TTC549 (cell line): ENCODE measurements around the gene RIC8A.
"Not testable (repeated sequence)": the region's sequence is repeated elsewhere in the genome, so short reads cannot be mapped to it uniquely, and the experiment has no call there.

Source experiments
- FAIRE-seq: peaks from 2 replicates; lab custom pipeline; 2012; peaks lifted over from hg19 to GRCh38; lab: Jason Lieb, UNC

Gene RIC8A

DNA sequence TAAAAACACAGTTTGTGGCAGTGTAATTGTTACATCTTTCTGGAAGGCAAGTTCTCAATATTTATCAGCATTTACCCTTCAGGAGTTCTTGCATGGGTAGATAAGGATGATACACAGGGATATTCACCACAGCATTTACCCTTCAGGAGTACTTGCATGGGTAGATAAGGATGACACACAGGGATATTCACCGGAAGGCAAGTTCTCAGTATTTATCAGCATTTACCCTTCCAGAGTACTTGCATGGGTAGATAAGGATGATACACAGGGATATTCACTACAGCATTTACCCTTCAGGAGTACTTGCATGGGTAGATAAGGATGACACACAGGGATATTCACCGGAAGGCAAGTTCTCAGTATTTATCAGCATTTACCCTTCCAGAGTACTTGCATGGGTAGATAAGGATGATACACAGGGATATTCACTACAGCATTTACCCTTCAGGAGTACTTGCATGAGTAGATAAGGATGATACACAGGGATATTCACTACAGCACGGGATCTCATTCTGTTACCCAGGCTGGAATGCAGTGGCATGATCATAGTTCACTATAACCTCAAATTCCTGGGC is 13.2 kb downstream of the RIC8A start:
- FAIRE-seq, result not testable (repeated sequence)

DNA sequence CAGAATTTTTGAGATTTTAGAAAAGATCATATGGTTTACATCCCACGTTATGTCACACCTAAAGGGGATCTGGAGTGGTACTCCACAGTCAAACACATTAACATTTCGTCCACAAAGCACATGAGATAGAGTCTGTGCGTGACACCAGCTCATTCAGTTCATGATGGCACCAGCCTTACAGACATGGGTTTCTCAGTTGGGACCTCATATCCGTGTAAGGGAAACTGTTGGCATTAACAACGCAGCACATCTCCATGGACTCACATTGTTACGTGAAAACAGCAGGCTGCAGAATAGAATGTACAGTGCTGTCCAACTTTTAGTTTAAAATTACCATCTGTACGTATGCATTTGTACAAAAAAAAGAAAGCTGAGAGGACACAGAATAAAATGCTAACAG is 14.0 kb downstream of the RIC8A start:
- FAIRE-seq, result no peak

DNA sequence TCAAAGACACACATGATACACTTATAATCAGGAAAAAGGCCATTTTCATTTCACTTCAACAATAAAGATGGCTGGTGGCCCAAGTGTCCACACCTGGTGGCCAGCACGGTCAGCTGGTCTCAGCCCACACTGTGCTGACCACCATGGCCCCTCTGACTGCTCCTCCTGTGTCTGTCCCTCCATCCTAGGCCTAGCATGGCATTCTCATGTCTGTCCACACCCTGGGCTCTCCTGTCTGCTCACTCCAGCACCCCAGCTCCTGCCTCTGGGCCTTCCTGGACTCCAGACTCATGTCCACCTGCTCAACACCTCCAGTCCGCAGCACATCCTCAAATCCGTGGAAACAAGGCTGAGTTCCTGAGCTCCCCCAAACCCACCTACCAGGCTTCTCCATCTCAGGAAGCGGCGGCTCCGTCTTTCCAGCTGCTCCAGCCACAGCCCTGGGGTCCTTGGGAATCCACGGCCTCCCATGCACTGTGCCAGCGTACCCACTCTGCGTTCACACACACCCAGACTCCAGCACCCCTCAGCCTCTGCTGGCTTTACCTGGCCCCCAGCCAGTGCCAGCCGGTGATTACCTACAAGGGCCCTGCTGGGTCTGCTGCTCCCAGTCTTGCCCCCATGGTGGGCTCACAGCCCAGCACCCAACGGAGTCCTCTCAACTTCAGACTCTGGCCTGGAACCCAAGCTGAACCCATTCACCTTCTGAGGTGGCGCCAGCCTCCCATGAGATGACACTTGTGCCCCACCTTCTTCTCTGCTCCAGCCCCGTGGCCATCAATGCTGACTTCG is 14.7 kb downstream of the RIC8A start:
- FAIRE-seq, result no peak

DNA sequence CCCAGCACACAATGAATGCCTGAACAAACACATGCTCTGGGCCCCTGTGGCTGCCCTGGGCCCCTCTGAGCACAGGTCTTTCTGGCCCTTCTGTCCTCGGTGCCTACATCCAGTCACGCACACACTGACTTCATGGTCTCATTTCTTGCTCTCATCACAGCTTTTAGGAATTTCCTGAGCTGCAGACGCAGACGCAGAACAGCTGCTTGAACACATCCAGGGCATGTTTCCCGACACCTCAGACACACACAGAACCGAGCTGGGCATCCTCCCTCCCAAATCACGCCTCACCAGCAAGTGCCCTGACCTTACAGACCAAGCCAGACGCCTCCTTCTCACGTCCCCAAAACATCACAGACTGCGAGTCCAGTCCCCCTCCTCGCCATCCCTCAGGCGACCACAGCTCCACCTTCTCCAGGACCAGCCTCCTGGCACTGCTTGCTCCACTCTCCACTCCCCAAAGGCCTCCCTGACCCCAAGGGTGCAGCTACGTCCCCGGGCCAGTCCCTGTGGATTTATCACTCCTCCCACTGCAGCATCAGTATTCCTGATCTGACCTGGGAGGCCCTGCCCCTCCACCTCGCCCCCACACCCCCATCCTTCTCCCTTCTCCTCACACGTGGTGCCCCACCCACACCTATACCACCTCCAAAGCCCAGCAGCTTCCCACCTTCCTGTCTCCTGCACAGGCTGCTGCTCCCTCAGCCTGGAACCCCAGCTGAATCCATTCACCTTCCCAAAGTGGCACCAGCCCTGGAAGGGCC is 15.7 kb downstream of the RIC8A start:
- no peak for FAIRE-seq

DNA sequence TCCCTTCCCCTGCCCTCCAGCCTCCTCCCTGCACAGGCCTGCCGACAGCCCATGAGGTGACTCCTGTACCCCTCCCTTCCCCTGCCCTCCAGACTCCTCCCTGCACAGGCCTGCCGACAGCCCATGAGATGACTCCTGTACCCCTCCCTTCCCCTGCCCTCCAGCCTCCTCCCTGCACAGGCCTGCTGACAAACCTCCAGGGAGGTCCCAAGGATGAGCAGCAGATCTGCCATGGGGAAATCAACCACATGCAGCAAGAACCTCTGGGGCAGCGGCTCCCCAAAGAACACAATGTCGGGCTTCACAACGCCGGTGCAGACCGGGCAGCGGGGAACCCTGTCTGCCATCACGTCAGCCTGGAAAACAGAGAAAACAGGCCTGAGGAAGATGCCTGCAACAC is 16.4 kb downstream of the RIC8A start:
- FAIRE-seq, result no peak

DNA sequence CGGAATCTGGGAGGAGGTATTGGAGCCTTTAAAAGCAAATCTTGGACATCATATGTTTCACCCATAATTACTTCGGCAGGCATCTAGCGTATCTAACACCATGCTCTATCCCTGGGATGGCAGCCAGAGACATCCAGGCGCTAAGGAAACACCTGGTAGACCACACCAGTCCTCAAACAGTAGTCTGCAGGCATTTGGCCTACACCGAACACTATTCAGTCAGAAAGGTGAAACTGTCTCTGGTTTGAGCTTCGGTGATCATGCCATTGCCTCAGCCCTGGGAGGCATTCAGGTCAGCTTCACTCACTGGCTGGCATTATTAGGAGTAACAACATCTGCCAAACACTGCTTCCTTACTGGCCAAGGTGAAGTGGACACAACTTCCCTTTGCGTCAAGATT is 16.9 kb downstream of the RIC8A start:
- FAIRE-seq, result no peak

DNA sequence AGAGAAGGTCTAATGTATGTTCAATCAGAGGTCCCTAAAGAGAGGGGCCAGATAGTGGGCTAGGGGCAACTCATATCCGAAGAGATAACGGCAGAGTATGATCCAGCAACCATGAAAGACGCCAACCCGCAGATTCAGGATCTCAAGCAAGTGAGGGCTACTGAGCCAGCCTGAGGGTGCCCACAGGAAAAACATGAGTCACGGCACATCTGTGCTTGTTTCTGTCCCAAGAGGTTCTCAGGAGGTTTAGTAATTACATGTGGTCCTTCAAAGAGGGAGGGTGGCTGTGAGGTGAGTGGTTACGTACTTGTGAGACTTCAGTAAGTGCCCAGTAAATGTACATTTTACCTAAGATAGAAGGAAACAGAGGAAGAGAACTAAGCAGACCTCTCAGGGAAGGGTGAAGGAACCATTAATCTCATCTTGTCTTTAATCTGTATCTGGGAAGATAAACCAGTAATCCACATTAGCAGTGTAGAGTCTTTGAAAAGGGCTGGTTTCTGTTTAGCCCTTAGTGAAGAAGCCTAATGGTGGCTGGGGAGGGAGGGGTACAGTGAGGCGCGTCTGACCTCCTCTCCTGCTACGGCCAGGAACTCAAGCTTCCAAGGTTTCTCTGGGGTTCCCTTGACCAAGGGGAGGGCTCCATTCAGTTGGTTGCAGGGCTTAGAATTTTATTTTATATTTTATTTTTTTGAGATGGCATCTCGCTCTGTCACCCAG is 18.4 kb downstream of the RIC8A start:
- no peak for FAIRE-seq

DNA sequence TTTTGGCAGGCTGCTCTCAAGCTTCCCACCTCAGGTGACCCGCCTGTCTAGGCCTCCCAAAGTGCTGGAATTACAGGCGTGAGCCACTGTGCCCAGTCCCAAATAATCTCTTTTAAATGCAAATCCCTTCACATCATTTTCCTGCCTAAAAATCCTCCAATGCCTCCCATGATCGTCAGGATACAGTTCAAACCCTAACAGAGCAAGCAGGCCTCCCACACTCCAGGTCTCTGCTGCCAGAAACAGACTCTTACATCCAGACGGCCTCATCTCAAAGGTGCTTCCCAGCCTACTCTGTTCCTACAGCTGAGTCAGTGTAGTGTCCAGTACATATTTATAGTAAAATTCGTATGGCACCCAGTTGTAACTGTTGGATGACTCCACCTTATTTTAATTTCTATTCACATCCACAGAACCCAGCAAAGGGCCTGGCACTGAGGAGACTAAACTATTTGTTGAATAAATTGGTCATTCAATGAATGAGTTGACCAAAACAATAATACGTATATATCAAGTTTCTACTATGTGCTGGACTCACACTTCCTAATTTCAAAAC is 20.4 kb downstream of the RIC8A start:
- no peak for FAIRE-seq

DNA sequence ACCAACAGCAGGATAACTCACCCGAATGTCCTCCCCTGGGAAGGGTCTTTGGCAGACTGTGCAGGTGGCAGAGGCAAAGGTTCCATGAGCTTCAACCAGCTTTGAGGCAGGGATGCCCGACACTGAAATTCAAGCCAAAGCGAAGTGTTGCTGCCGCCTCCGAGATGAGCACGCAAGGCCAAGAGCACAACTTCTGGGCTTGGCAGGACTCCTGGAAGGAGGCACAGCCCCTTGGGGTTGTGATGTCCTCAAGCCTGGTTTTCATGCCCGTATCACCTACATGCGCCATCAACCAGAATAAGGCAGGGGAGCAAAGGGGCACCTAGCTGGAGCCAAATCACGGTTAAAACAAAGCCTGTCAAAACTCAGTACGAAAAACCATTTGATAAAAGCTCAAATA is 22.9 kb downstream of the RIC8A start:
- FAIRE-seq, result no peak

DNA sequence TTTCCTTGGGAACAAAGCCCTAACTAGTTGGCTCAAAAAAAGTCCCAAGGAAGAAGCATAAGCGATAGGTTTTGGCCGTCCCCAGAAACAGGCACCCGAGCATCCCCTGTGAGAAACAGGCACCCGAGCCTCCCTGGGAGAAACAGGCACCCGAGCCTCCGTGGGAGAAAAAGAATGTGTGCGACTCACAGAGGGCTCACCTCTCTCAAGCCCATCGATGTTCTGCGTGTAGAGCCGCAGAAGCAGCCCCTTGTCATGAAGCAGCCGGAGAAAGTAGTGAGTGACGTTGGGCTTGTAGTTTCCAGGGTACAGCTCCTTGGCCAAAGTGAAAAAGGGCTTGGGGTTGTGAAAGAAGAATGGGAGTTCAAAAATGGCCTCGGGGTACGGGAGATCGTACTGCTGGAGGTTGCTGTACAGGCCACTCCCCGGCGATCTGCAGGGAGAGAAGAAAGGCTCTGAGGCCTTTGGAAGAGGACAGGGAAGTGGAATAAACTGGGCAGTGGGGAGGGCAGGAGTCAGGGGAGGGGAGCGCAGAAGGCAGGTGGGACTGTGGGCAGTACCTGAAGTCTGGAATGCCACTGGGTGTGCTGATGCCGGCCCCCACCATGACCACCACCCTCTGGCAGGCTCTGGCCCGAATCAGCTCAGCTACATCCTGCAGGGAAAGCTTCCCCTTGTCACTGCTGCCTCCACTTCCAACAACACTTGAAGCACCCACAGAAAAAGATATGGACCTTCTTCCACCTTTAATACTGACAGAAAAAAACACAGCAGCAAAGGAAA is 25.5 kb downstream of the RIC8A start:
- FAIRE-seq, result no peak

DNA sequence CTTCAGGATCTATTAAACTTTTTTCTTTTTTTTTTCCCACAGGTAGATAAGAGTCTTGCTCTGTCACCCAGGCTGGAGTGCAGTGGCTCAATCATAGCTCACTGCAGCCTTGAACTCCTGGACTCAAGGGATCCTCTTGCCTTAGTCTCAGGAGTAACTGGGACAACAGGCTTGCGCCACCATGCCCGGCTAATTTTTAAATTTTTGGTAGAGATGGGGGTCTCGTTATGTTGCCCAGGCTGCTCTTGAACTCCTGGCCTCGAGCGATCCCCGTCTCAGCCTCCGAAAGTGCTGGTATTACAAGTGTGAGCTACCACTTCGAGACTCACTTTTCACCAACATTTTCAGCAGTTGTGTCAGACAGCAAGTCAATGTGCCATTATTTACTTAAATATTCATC is 27.7 kb downstream of the RIC8A start:
- FAIRE-seq, result no peak

DNA sequence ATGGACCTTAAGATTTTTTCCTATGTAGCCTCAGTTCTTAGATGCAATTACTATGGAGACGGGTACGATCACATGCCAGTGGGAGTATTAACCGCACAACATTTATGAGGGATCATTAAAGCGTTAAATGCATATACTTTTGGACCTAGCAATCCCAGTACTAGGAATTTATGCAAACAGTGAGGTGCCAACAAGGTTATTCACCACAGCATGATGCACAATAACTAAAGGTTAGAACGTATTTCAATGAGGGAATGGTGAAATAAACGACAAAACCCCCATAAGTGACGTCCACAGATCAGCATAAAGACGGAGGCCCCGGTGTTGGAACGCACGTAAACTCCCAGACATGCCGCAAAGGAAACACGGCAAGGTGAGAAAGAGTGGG is 28.1 kb downstream of the RIC8A start:
- FAIRE-seq, result no peak

DNA sequence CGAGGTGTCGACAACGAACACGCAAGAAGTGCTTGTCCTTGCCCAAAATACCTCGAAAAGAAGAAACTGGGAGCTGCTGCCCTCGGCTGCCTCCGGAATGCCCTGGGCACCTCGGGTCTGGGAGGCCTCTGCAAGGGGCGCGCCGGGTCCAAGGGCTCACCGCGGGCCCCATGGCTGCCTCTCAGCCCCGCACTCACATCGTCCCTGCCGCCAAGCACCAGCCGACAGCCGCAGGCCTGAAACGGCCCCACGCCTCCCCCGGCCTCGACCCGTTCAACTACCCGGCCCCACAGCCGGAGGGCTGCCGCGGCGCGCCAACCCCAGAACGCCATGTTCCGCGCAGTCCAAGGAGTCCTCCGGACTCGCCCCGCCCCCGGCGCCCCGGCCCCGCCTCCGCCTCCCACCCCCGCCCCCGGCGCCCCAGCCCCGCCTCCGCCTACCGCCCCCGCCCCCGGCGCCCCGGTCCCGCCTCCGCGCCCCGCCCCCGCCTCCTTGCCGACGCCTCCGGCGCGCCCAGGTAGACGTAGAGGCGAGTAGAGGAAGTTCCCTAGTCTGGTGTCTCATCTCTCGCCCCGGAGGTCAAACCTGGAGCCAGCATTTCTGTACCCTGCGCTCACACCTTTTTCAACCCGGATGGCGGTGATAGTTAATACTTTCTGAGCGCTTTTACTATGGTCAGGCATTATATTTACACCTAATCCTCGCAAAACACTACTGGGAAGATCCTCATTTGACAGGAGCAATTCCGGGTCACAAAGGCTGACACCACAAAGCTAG is 28.7 kb downstream of the RIC8A start, which contains the start of gene SIRT3:
SIRT3 (minus strand) TSS at position 346 of the 777 bp plus-strand sequence; CDS start at position 332, 14 bp downstream.
- no peak for FAIRE-seq

DNA sequence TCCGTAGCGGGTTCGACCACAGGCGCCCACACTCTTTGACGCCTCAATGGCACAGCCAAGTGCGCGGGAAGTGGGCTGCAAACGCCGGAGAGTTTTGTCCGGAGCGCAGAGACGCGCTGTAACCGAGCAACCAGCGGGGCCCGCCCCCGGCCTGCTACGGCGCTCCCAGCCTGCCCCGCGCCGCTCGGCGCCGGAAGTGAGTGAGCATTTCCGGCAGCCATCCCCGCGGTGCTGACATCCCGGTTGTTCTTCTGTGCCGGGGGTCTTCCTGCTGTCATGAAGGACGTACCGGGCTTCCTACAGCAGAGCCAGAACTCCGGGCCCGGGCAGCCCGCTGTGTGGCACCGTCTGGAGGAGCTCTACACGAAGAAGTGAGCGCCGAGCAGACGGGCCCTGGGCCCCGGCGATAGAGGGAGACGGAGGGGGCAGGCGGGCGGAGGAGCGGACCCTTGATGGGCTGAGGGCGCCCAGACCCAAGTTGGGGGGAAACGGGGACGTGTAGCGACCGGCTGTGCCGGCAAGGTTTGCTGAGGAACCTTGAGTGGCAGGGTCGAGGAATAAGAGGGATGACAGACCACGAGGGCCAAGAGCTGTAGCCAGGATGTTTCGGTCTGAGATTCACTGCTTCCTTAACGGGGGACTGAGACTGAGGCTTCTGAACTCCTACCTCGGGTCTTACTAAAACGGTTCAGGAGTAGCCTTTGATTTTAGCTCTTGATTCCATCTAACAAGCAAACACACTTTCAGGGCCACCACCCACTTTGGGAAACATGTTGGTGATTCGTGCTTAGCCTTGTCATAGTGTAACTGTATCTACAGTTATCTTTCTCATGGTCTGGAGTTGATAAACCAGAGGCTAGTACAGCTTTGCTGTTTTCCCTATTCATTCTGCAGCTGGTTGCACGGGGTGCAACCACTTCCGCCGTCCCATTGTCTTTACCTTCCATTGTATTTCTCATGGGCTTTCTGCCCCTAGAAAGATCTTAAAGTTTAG is 29.6 kb downstream of the RIC8A start, which contains the start of gene PSMD13:
PSMD13 (plus strand) TSS at position 203 of the 994 bp plus-strand sequence; CDS start at position 277, 74 bp downstream.
- no peak for FAIRE-seq

DNA sequence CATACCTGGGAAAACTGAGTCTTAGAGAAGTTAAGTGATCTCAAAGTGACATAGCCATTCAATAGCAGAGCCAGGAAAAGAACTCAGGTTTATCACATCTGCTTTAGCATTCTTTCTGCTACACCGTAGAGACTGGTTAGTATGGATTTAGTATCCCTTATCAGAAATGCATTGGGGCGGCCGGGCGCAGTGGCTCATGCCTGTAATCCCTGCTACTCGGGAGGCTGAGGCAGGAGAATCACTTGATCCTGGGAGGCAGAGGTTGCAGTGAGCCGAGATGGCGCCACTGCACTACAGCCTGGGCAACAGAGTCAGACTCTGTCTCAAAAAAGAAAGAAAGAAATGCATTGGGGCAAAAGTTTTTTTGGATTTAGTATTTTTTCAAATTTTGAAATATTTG is 30.8 kb downstream of the RIC8A start:
- not testable (repeated sequence) for FAIRE-seq

DNA sequence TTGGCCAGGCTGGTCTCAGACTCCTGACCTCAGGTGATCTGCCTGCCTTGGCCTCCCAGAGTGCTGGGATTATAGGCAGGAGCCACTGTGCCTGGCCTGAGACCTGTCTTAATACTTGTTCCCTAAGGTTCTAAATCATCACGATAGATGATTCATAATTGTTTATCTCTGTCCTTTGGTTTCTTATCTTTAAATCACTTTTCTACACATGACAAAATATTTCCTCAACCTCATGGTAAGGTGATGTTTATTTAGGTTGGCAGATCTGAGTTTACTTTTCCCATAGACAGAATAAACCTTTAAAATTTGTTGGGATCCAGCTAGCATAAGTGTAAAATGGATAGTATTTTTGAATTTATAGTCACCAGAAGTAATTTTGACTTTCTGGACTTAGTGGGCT is 32.8 kb downstream of the RIC8A start:
- FAIRE-seq, result no peak

DNA sequence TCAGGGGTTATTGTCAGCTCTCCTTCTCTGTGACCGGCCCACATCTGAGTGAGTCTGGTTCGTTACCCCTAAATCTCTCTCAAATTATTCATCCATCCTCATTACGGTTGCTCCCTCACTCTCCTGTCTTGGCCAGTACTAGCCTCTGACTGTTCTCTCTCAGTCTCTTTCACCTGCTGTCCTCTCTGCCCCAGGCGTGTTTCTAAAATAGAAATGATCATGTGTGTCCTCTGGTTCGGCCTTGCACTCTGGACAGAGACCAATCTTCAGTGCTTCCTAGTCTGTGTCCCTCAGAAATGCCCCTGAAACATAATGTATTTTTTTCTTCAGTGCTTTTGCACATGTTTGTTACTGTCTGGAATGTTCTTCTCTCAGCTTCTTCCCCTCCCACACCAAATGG is 34.1 kb downstream of the RIC8A start:
- no peak for FAIRE-seq

DNA sequence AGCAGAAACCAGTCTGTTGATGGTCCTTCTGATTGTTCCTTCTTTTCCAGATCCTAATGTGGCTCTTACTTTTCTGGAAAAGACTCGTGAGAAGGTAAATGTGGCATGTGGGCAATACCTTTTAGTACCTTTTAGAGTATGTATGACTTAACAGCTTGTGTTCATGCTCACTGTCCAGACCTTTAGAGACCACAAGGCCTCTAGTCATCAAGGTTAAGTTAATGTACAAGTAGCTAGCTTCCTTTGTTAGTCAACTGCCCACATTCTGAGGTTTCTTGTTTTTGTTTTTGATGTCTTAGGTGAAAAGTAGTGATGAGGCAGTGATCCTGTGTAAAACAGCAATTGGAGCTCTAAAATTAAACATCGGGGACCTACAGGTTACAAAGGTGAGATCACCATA is 36.9 kb downstream of the RIC8A start:
- no peak for FAIRE-seq

DNA sequence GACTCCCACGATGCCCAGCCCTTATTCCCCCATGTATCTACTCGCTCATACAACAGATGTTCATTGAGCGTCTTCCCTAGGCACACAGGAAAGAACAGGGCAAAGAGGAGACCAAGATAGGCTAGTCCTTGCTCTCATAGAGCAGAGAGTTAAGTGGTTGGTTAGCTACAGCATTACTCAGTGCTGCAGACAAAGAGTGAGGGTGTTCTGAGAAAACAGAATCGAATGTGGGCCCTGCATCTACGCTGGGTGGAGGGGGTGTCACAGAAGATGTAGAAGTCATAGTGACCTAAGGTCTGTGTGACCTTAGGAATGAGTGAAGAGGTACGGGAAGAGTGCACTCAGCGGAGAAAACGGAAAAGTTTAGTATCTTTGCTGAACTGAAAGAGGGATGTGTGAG is 41.6 kb downstream of the RIC8A start:
- no peak for FAIRE-seq
